PC-3 (cell line): ENCODE measurements around the gene GRK3. TPM values are rescaled to one million over a fixed set of nuclear protein-coding genes. Genes with fewer than 3 reads are reported as not detected.
"Not testable (repeated sequence)": the region's sequence is repeated elsewhere in the genome, so short reads cannot be mapped to it uniquely, and the experiment has no call there.

ENCODE experiments used
- ATAC-seq: fragments of 200-7000 bp; cut with Tn5 transposase; 2 replicates; pipeline ENCODE4 v1.9.1; 2020; ENCODE audit warnings: mild to moderate bottlenecking, moderate library complexity
- BruUV-seq: library from RNA; stranded (reverse); fragments of 400-500 nt; replicated peaks from 2 replicates; lab custom pipeline; 2021; lab: Mats Ljungman, UMichigan
- CTCF ChIA-PET: fragments of 300-600 bp; sonication (Branson Sonifier 250); formaldehyde crosslinking; loops from one replicate; lab custom pipeline; 2022; ENCODE audit warnings: antibody characterized with exemption; lab: Charles Lee
- POLR2A ChIA-PET: fragments of 300-600 bp; sonication (Branson Sonifier 250); formaldehyde crosslinking; loops from one replicate; lab custom pipeline; 2022; ENCODE audit warnings: antibody characterized with exemption; ENCODE audit not compliant: unreplicated experiment; lab: Charles Lee
- DNase-seq: peaks from one replicate; pipeline ENCODE4 v3.0.0-alpha.2; 2015
- H2AFZ ChIP-seq: fragments of 300-600 bp; sonication (generic); 2 replicates; pipeline ENCODE4 v1.6.0; 2016; ENCODE audit warnings: antibody characterized with exemption, low read length
- H3F3A ChIP-seq: fragments of 300-600 bp; sonication (generic); one replicate; pipeline ENCODE4 v1.6.0; 2017; ENCODE audit warnings: antibody characterized with exemption, low read length, control low read depth, mild to moderate bottlenecking; ENCODE audit not compliant: unreplicated experiment
- H3K27ac ChIP-seq: fragments of 300-600 bp; sonication (generic); 2 replicates; pipeline ENCODE4 v1.5.1; 2016; ENCODE audit warnings: mild to moderate bottlenecking, low read length
- H3K27me3 ChIP-seq: fragments of 300-600 bp; sonication (generic); 2 replicates; pipeline ENCODE4 v1.6.1; 2016; ENCODE audit warnings: low read length, mixed read lengths
- H3K36me3 ChIP-seq: fragments of 300-600 bp; sonication (generic); 2 replicates; pipeline ENCODE4 v1.6.1; 2016; ENCODE audit warnings: low read depth, mixed run types, low read length, mixed read lengths
- H3K4me1 ChIP-seq: fragments of 300-600 bp; sonication (generic); 2 replicates; pipeline ENCODE4 v1.5.1; 2016; ENCODE audit warnings: low read length; ENCODE audit not compliant: insufficient read depth
- H3K4me2 ChIP-seq: fragments of 300-600 bp; sonication (generic); 2 replicates; pipeline ENCODE4 v1.6.0; 2016; ENCODE audit warnings: low read length
- H3K4me3 ChIP-seq: fragments of 300-600 bp; sonication (generic); 2 replicates; pipeline ENCODE4 v1.5.1; 2016; ENCODE audit warnings: mild to moderate bottlenecking, low read length, mixed read lengths
- H3K79me2 ChIP-seq: fragments of 300-600 bp; sonication (generic); 2 replicates; pipeline ENCODE4 v1.6.1; 2017; ENCODE audit warnings: low read length, mixed read lengths
- H3K9ac ChIP-seq: fragments of 300-600 bp; sonication (generic); 2 replicates; pipeline ENCODE4 v1.6.0; 2016; ENCODE audit warnings: mild to moderate bottlenecking, low read length
- H3K9me2 ChIP-seq: fragments of 300-600 bp; sonication (generic); replicated peaks from 2 replicates; pipeline ENCODE4 v1.6.1; 2016; ENCODE audit warnings: mixed run types, low read length, mixed read lengths
- H3K9me3 ChIP-seq: fragments of 300-600 bp; sonication (generic); 2 replicates; pipeline ENCODE4 v1.6.1; 2016; ENCODE audit warnings: low read length, mixed read lengths
- H4K20me1 ChIP-seq: fragments of 300-600 bp; sonication (generic); 2 replicates; pipeline ENCODE4 v1.6.1; 2016; ENCODE audit warnings: low read length, mixed read lengths
- EZH2 ChIP-seq: fragments of 300-600 bp; sonication (generic); IDR thresholded peaks from one replicate; pipeline ENCODE4 v1.6.1; 2017; ENCODE audit warnings: antibody characterized with exemption, mild to moderate bottlenecking, low read length; ENCODE audit not compliant: unreplicated experiment
- EZH2phosphoT487 ChIP-seq: fragments of 300-600 bp; sonication (generic); IDR thresholded peaks from 2 replicates; pipeline ENCODE4 v1.6.1; 2018; ENCODE audit warnings: mild to moderate bottlenecking, antibody characterized with exemption, low read length, borderline replicate concordance
- intact Hi-C: fragments of 100-400 bp; cut with micrococcal nuclease; formaldehyde crosslinking; loops from 2 replicates; pipeline ENCODE4 v1.9.0; 2023
- total RNA-seq: library from RNA; depleted of rRNA; stranded (reverse); fragments of >200 nt; gene quantifications from 2 replicates; pipeline ENCODE4 v1.2.3, GENCODE V29; 2014
- TF ChIP-seq, protein P1 (sequence below): fragments of 300-600 bp; sonication (generic); conservative IDR thresholded peaks from 2 replicates; pipeline ENCODE4 v1.5.1; 2017; ENCODE audit warnings: antibody characterized with exemption, low read depth, mild to moderate bottlenecking, low read length

The GRK3 gene
- total RNA-seq, 1 experiment from 2014 or later = under 0.01 TPM

DNA sequence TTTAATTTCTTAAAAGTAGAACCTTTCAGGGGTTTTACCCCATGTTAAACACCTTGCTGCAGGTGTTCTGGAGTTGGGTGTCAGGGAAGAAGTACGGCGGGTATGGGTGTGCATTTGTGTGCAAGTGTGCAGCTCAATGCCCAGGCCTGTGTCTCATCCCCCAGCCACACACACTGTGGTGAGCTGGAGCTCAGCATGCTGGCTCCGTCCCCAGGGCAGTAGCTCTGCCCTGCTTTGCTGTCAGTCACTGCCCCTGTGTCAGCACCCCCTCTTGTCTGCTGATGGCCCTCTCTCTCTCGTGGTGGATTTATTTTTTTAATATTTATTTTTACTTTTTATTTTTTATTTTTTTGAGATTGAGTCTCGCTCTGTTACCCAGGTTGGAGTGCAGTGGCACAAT lies 141.7 kb downstream of the GRK3 start:
- Histone ChIP-seq H3K79me2 (no peaks in the 10 kb centered on the region), H3K9me3 (no peaks in the 10 kb centered on the region), H4K20me1 (no peaks in the 10 kb centered on the region), H3K4me2 (no peak overlapping the region), H3K9ac (no peak overlapping the region), H3F3A (no peaks in the 10 kb centered on the region), H3K9me2 (no peaks in the 10 kb centered on the region), H3K36me3 (no peaks in the 10 kb centered on the region), H3K27me3 (peaks cover 42% of the 10 kb centered on the region), H3K4me3 (no peak overlapping the region), H3K4me1 (no peaks in the 10 kb centered on the region), H2AFZ (no peak overlapping the region), H3K27ac (no peak overlapping the region)
- intact Hi-C loops = no loop called here
- CTCF ChIA-PET = no interaction called here
- TF ChIP-seq EZH2 = no peak
- TF ChIP-seq EZH2phosphoT487 = no peak
- TF ChIP-seq, protein P1, sequence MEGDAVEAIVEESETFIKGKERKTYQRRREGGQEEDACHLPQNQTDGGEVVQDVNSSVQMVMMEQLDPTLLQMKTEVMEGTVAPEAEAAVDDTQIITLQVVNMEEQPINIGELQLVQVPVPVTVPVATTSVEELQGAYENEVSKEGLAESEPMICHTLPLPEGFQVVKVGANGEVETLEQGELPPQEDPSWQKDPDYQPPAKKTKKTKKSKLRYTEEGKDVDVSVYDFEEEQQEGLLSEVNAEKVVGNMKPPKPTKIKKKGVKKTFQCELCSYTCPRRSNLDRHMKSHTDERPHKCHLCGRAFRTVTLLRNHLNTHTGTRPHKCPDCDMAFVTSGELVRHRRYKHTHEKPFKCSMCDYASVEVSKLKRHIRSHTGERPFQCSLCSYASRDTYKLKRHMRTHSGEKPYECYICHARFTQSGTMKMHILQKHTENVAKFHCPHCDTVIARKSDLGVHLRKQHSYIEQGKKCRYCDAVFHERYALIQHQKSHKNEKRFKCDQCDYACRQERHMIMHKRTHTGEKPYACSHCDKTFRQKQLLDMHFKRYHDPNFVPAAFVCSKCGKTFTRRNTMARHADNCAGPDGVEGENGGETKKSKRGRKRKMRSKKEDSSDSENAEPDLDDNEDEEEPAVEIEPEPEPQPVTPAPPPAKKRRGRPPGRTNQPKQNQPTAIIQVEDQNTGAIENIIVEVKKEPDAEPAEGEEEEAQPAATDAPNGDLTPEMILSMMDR = no peak
- DNase-seq (no peak), ATAC-seq (no peak)
- POLR2A ChIA-PET = interaction anchor here (0.7 kb wide), 1 partner anchor 150 kb away, joined by 4 read pairs; no protein-coding TSS in a partner anchor
- BruUV-seq = no TSS peak

DNA sequence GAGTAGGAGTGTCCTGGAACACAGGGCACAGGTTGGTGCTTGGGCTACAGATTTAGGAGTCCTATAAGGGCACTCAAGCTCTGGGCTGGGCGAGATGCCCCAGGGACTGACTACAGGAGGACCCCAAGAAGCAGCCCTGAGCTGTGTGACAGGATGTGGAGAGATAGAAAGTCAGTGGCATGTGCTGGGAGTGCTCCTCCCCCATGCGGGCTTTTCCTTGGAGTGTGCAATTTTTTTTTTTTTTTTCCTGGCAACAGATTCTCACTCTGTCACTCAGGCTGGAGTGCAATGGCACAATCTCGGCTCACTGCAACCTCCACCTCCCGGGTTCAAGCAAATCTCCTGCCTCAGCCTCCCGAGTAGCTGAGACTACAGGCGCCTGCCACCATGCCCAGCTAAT lies 144.0 kb downstream of the GRK3 start:
- H3K27ac ChIP-seq, H3K9me2 ChIP-seq, H3K79me2 ChIP-seq, H4K20me1 ChIP-seq, H3K4me2 ChIP-seq, H2AFZ ChIP-seq, POLR2A ChIA-PET, H3F3A ChIP-seq, H3K4me1 ChIP-seq, CTCF ChIA-PET, DNase-seq, H3K9me3 ChIP-seq, intact Hi-C loops, H3K36me3 ChIP-seq, ATAC-seq, BruUV-seq, H3K4me3 ChIP-seq, H3K9ac ChIP-seq: not testable (repeated sequence)
- H3K27me3 ChIP-seq = peaks cover 31% of the 10 kb centered on the region

DNA sequence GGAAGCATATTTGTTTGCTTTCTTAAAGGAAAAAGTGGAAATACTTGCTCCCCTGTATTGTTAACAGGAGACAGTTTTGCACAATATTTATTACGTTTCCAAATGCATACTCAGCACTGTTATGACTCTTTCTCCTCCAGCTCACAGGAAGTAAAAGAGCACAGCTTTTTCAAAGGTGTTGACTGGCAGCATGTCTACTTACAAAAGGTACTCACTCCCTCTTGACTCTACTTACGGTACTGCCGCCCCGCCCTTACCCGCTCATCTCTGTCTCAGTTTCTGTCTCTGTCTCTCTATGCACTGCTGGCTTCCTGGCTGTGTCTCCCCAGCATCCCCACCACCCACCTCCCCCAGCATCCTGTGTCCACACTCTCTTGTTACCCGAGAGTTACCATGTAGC lies 145.3 kb downstream of the GRK3 start:
- H3K9ac ChIP-seq = no peak overlapping the region
- no peak overlapping the region for H3K4me3 ChIP-seq
- no peak overlapping the region for H3K4me2 ChIP-seq
- H3K9me3 ChIP-seq = no peaks in the 10 kb centered on the region
- ChIA-PET POLR2A (no interaction called here), CTCF (no interaction called here)
- no peaks in the 10 kb centered on the region for H3K36me3 ChIP-seq
- TF ChIP-seq EZH2 = no peak
- no peak for TF ChIP-seq EZH2phosphoT487
- TF ChIP-seq, protein P1 = no peak
- ATAC-seq = no peak
- no peaks in the 10 kb centered on the region for H3K4me1 ChIP-seq
- H3K79me2 ChIP-seq = no peaks in the 10 kb centered on the region
- no peak overlapping the region for H3K27ac ChIP-seq
- H4K20me1 ChIP-seq = no peaks in the 10 kb centered on the region
- no peak for DNase-seq
- H3F3A ChIP-seq = no peaks in the 10 kb centered on the region
- H3K9me2 ChIP-seq = no peaks in the 10 kb centered on the region
- H3K27me3 ChIP-seq = peaks cover 31% of the 10 kb centered on the region
- no peak overlapping the region for H2AFZ ChIP-seq
- BruUV-seq = no TSS peak
- intact Hi-C loops = no loop called here
